ENCODE measurements around the gene MED16.
"Not testable (repeated sequence)": the region's sequence is repeated elsewhere in the genome, so short reads cannot be mapped to it uniquely, and the experiment has no call there.

The MED16 gene

DNA sequence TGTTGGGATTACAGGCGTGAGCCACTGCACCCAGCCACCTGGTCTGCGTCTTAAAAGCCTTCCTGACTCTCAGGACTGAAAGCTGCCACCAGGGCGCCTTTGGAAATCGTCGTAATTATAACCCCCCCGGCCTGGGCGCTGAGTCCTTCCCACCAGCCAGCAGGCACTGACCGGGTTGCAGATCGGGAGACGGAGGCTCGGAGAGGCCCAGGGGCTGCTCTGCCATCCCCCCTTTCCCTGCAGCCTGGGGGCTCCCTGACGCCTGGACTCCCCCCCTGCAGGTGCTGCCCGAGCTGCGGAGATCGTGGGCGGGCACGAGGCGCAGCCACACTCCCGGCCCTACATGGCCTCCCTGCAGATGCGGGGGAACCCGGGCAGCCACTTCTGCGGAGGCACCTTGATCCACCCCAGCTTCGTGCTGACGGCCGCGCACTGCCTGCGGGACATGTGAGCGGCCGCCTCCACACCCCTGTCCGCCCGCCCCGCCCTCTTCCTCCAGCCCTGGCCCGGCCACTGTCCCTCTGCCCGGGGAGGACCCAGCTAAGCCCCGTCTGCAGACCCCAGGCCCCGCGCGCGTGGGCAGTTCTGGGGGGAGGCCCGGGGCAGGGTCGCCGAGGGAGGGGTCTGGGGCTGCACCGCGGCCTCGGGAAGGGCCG lies 49.7 kb downstream of the MED16 start:
- DNase-seq (ENCODE audit: low read depth) = peak; percentile 66
- H3K4me3 ChIP-seq (ENCODE audit: low read depth, low read length) = peak overlapping the region; percentile 80
- no peak for TF ChIP-seq MYC (IDR thresholded peaks at IDR 0.05; ENCODE audit: low read depth, low read length)
- TF ChIP-seq, protein P1, sequence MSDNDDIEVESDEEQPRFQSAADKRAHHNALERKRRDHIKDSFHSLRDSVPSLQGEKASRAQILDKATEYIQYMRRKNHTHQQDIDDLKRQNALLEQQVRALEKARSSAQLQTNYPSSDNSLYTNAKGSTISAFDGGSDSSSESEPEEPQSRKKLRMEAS (IDR thresholded peaks at IDR 0.05; ENCODE audit: low read depth, low read length) = no peak
- TF ChIP-seq POLR2A (IDR thresholded peaks at IDR 0.05; ENCODE audit: extremely low read depth, insufficient read length) = no peak
- TF ChIP-seq, protein P2, sequence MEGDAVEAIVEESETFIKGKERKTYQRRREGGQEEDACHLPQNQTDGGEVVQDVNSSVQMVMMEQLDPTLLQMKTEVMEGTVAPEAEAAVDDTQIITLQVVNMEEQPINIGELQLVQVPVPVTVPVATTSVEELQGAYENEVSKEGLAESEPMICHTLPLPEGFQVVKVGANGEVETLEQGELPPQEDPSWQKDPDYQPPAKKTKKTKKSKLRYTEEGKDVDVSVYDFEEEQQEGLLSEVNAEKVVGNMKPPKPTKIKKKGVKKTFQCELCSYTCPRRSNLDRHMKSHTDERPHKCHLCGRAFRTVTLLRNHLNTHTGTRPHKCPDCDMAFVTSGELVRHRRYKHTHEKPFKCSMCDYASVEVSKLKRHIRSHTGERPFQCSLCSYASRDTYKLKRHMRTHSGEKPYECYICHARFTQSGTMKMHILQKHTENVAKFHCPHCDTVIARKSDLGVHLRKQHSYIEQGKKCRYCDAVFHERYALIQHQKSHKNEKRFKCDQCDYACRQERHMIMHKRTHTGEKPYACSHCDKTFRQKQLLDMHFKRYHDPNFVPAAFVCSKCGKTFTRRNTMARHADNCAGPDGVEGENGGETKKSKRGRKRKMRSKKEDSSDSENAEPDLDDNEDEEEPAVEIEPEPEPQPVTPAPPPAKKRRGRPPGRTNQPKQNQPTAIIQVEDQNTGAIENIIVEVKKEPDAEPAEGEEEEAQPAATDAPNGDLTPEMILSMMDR (IDR thresholded peaks at IDR 0.05; ENCODE audit: low read depth, low read length) = no peak

DNA sequence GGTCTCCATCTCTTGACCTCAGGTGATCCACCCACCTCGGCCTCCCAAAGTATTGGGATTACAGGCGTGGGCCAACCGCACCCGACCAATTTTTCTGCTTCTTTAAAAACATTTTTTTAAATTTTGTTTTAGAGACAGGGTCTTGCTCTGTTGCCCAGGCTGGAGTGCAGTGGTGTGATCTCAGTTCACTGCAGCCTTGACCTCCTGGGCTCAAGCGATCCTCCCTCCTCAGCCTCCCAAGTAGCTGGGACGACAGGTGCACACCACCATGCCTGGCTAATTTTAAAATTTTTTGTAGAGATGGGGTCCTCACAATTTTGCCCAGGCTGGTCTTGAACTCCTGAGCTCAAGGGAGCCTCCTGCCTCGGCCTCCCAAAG lies 50.2 kb downstream of the MED16 start:
- H3K4me3 ChIP-seq (ENCODE audit: low read depth, low read length) = peak overlapping the region; percentile 80
- DNase-seq (ENCODE audit: low read depth) = not testable (repeated sequence)

DNA sequence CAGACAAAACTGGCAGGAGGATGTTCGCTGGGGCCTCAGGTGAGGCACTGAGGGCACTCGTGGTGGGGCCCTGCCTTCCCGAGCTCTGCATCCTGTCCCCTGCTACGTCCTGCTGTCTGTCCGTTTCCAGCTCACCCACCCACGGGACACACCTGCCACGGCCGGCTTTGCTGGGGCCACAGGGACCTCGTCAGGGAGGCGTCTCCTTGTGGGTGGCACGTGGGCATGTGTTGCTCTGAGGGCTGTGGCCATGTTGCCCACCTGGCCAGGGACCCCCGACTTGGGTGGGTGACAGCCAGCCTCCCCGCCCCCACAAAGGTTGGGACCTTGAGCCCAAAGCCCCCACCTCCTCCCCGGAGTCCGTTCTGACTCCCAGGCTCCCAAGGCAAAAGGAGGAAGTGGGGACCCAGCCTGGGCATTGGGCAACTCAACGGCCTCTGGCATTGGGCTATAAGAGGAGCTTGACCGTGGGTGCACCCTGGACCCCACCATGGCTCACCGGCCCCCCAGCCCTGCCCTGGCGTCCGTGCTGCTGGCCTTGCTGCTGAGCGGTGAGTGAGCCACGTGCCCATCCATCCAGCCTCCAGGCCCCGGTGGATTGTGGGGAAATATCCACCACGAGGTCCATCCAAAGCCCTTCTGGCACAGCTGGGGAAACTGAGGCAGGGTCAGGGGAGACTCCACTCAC lies 52.3 kb downstream of the MED16 start, which contains the start of gene PRTN3:
Gene PRTN3 (plus strand): TSS at position 481 of the 688 bp plus-strand sequence. CDS start 10 bp downstream, at position 491.
- TF ChIP-seq, protein P2 (IDR thresholded peaks at IDR 0.05; ENCODE audit: low read depth, low read length) = no peak
- TF ChIP-seq POLR2A (IDR thresholded peaks at IDR 0.05; ENCODE audit: extremely low read depth, insufficient read length) (no peak), MYC (IDR thresholded peaks at IDR 0.05; ENCODE audit: low read depth, low read length) (peak; percentile 51; the same call in 1 of the 2 replicates)
- TF ChIP-seq, protein P1 (IDR thresholded peaks at IDR 0.05; ENCODE audit: low read depth, low read length) = peak; percentile 65
- peak; percentile 85 for DNase-seq (ENCODE audit: low read depth)
- H3K4me3 ChIP-seq (ENCODE audit: low read depth, low read length) = peak within 1 kb of the TSS; percentile 80

DNA sequence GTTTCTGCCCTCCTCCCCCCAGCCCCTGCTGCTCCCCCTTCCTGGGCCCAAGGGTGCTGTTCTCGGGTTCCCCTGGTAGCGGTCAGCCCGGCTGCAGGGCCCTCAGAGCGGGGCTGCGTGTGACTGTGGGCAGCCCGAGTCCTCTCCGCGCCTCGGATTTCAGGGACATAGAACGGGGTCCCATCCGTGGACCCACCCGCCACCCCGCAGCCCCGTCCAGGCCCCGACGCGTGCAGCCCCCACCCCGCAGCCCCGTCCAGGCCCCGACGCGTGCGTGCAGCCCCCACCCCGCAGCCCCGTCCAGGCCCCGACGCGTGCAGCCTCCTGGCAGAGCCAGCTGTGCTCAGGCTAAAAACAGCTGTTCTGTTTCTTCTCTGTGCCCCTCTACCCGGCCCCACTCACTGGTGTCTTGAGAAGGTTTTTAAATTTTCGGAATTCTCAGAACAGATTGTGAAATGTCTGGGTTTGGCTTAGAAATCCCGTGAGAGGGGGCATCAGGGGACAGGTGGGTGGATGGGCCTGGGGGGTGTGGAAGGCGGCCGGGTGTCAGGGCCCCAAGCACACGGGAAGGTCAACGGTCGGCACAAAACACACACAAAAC lies 57.7 kb downstream of the MED16 start:
- no peak overlapping the region for H3K4me3 ChIP-seq (ENCODE audit: low read depth, low read length)
- TF ChIP-seq MYC (IDR thresholded peaks at IDR 0.05; ENCODE audit: low read depth, low read length) (no peak), POLR2A (IDR thresholded peaks at IDR 0.05; ENCODE audit: extremely low read depth, insufficient read length) (no peak)
- TF ChIP-seq, protein P2 (IDR thresholded peaks at IDR 0.05; ENCODE audit: low read depth, low read length) = no peak
- TF ChIP-seq, protein P1 (IDR thresholded peaks at IDR 0.05; ENCODE audit: low read depth, low read length) = no peak
- DNase-seq (ENCODE audit: low read depth) = no peak

DNA sequence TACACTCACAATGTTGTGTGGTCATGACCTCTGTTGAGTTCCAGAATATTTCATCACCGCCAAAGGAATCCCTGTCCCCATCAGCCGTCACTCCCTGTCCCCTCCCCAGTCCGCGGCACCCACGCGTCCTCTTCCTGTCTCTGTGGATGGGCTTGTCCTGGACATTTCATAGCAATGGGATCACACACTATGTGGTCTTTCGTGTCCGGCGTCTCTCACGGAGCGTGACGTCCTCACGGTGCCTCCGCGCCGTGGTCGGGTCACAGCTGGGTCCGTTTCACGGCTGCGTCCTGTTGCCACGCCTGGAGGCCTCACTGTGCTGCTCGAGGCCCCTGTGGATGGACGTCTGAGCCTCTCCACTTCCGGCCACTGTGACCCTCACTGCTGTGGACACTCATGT lies 58.8 kb downstream of the MED16 start:
- no peak overlapping the region for H3K4me3 ChIP-seq (ENCODE audit: low read depth, low read length)
- no peak for DNase-seq (ENCODE audit: low read depth)
- TF ChIP-seq POLR2A (IDR thresholded peaks at IDR 0.05; ENCODE audit: extremely low read depth, insufficient read length) = no peak
- TF ChIP-seq MYC (IDR thresholded peaks at IDR 0.05; ENCODE audit: low read depth, low read length) = no peak
- TF ChIP-seq, protein P2 (IDR thresholded peaks at IDR 0.05; ENCODE audit: low read depth, low read length) = no peak
- TF ChIP-seq, protein P1 (IDR thresholded peaks at IDR 0.05; ENCODE audit: low read depth, low read length) = no peak

Measured in NB4 (cell line).